Left lung (tissue), 10 donors: Measurements from ENCODE around the gene DTNA. TPM values are rescaled to one million over a fixed set of nuclear protein-coding genes. Genes with fewer than 3 reads are reported as not detected.

Source experiments
- ATAC-seq: fragments of 200-7000 bp; cut with Tn5 transposase; one replicate; pipeline ENCODE4 v1.9.1; 2020; ENCODE audit warnings: moderate library complexity
- DNase-seq, 4 donors: peaks; one replicate each; pipeline ENCODE4 v3.0.0-alpha.2; 2013 to 2020
- H3K27ac ChIP-seq, 2 donors: fragments of 200-600 bp; sonication (generic) in 1 of 2; one replicate each; pipeline versions ENCODE4 v1.5.0 to v1.8.0; 2020 to 2021
- H3K27me3 ChIP-seq, 2 donors: fragments of 200-600 bp; sonication (generic) in 1 of 2; one replicate each; pipeline versions ENCODE4 v1.5.0 to v1.8.0; 2020 to 2021
- H3K36me3 ChIP-seq, 2 donors: fragments of 200-600 bp; sonication (generic) in 1 of 2; one replicate each; pipeline versions ENCODE4 v1.5.0 to v1.8.0; 2020 to 2021
- H3K4me1 ChIP-seq, 2 donors: fragments of 200-600 bp; one replicate each; pipeline ENCODE4 v1.8.0; 2021
- H3K4me3 ChIP-seq, 2 donors: fragments of 200-600 bp; sonication (generic) in 1 of 2; one replicate each; pipeline versions ENCODE4 v1.5.0 to v1.8.0; 2020 to 2021; ENCODE audit warnings: mild to moderate bottlenecking in 1 of 2
- H3K9me3 ChIP-seq, 2 donors: fragments of 200-600 bp; sonication (generic) in 1 of 2; one replicate each; pipeline versions ENCODE4 v1.5.0 to v1.8.0; 2020 to 2021
- CTCF ChIP-seq, 2 donors: fragments of 200-600 bp; sonication (generic) in 1 of 2; IDR thresholded peaks; one replicate each; pipeline versions ENCODE4 v1.5.0 to v1.8.0; 2021; ENCODE audit warnings: antibody characterized with exemption in 2 of 2
- intact Hi-C, 2 donors: fragments of 100-400 bp; cut with DNase I; formaldehyde crosslinking; loops; one replicate each; pipeline versions ENCODE4 v1.11.2 to v1.14.2; 2022
- polyA plus RNA-seq, 6 donors: library from polyadenylated mRNA; unstranded; fragments of 120-200 nt; gene quantifications; one replicate each; pipeline ENCODE4 v1.2.1, GENCODE V29; 2013; ENCODE audit not compliant: insufficient read length in 6 of 6
- total RNA-seq, 2 donors: library from RNA; stranded (reverse); fragmentation: NEBNext Ultra II Directional; extraction: Animal tissue kit (Norgen Biotek cat#: 25700); gene quantifications; one replicate each; pipeline ENCODE4 v1.2.1, GENCODE V29; 2021
- donor health status: DM: no; HTN: yes; CAD: no.
- donor health status: DM: no; HTN: no; CAD: no.

DTNA gene
- total and polyA plus RNA-seq, 8 donors: 3.7 to 13.1 (median 11.2) TPM

DNA sequence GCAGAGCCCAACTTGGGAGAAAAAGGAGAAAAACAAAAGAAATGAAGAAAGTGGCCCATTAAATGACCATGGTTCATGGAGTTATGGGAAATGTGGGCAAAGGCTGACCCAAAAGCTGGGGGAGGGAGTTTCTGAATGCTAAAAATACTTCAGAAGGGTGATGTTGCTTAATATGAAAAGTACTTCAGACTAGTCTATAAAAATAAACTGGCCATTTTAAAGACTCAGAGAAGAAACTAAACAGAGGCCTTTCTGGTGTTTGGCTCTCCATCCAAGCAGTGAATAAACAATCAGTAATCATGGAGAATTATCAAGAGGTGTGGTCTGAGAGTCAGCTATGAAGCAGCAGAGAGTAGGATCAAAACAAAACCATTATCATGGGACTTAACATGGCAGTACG lies 170.3 kb downstream of the DTNA start:
- intact Hi-C loops: no loop called here
- TF ChIP-seq CTCF (IDR thresholded peaks at IDR 0.05): no peak
- Histone ChIP-seq H3K27ac (no peak overlapping the region), H3K27me3 (no peaks in the 10 kb centered on the region), H3K4me3 (no peak overlapping the region), H3K36me3 (no peaks in the 10 kb centered on the region), H3K9me3 (no peaks in the 10 kb centered on the region), H3K4me1 (no peaks in the 10 kb centered on the region)
- peak; percentile 47 for ATAC-seq
- no peak for DNase-seq

GRCh38 chr18:34880882-34881834 lies 171.1 kb downstream of the DTNA start:
- Histone ChIP-seq H3K27ac (no peak overlapping the region), H3K9me3 (no peaks in the 10 kb centered on the region), H3K4me1 (no peaks in the 10 kb centered on the region), H3K27me3 (no peaks in the 10 kb centered on the region), H3K4me3 (no peak overlapping the region), H3K36me3 (no peaks in the 10 kb centered on the region)
- ATAC-seq: peak; percentile 23
- intact Hi-C loops: no loop called here
- TF ChIP-seq CTCF (IDR thresholded peaks at IDR 0.05): no peak
- DNase-seq: peak in 1 of 4 donors; percentile 26

DNA sequence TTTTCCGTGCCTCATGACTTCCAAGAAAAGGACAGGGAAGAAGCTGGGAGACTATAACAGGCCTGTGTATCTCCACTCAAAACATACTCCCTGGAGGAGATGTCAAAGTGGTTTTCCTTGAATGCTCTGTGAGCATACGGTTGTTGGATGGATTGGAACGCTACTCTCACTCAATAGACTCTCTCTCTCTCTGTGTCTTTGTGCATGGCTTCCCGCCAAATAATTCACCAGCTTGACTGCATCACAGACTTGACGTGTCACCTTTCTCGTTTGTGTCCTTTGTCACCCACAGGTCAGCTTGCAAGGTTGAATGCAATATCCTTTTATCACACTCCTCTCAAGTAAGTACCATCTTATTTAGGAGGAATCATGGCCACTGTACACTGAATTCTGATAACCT lies 174.3 kb downstream of the DTNA start:
- H3K27me3 ChIP-seq: no peaks in the 10 kb centered on the region
- DNase-seq (no peak), ATAC-seq (no peak)
- no peaks in the 10 kb centered on the region for H3K9me3 ChIP-seq
- no peaks in the 10 kb centered on the region for H3K4me1 ChIP-seq
- no peak overlapping the region for H3K4me3 ChIP-seq
- intact Hi-C loops: no loop called here
- no peaks in the 10 kb centered on the region for H3K36me3 ChIP-seq
- TF ChIP-seq CTCF (IDR thresholded peaks at IDR 0.05): no peak
- no peak overlapping the region for H3K27ac ChIP-seq

DNA sequence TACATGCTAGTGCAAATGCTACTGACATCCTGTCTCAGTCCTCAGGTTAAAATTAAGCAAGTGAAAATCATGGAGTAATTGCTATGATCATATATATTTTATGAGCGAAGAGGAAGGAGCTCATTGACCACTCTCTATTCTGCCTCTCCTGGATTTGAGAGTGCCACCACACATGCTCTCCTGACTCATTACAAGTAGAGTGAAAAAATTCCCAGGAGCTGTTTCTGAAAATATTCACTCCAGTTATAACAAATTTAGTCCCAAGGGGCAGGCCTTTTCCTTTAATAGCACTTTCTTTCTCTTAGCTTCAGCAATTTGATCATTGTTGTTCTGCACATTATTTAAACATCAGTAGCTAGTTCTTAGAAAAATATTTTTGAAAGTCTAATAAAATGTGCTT lies 176.1 kb downstream of the DTNA start:
- ATAC-seq (no peak), DNase-seq (no peak)
- Histone ChIP-seq H3K4me1 (no peaks in the 10 kb centered on the region), H3K27ac (no peak overlapping the region), H3K27me3 (no peaks in the 10 kb centered on the region), H3K4me3 (no peak overlapping the region), H3K36me3 (no peaks in the 10 kb centered on the region), H3K9me3 (no peaks in the 10 kb centered on the region)
- intact Hi-C loops: no loop called here
- TF ChIP-seq CTCF (IDR thresholded peaks at IDR 0.05): no peak

DNA sequence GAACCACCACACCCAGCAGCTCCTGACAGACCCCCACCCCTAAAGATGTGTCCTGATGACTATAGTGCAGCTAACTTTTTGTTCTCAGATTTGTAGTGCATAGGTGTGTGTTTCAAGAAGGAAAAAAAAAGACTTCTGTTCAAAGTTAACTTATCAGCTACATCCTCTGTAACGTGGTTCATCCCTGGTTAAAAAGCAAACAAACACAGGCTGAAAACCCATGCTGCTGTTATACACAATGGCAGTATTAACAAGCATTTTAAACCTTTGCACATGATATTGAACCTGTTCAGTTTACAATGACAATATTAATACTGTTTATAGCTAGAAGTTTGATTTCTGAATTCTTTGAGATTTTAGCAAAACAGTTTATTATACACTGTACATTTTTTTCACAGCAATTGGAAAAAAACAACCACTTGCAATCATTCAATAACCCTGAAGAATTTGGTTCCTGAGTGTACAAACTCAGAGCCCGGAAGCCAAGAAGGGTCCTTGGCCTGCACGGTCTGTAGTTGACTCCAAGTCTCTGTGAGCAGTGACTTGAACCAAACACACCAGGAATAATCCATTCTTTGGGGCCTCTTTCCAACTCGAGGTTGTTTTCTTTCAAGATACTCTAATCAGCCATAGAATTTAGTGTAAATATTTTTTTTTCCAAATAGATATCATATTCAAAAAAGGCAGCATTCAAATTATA lies 177.9 kb downstream of the DTNA start:
- Histone ChIP-seq H3K27ac (no peak overlapping the region), H3K9me3 (no peaks in the 10 kb centered on the region), H3K27me3 (no peaks in the 10 kb centered on the region), H3K4me1 (no peaks in the 10 kb centered on the region), H3K4me3 (no peak overlapping the region), H3K36me3 (no peaks in the 10 kb centered on the region)
- intact Hi-C loops: no loop called here
- ATAC-seq (no peak), DNase-seq (no peak)
- no peak for TF ChIP-seq CTCF (IDR thresholded peaks at IDR 0.05)
